Measurements from ENCODE around the gene BMP4. TPM values are rescaled to one million over a fixed set of nuclear protein-coding genes. Genes with fewer than 3 reads are reported as not detected.

Gene BMP4
- total RNA-seq, 1 donor from 2014 or later = 36.4 TPM

- Mint-ChIP-seq H3K4me1 (ENCODE audit: unreplicated experiment) (peaks cover 28% of the 10 kb centered on the region), H3K36me3 (peaks cover 24% of the 10 kb centered on the region), H3K27ac (peak overlapping the region; percentile 69), H3K27me3 (peaks cover 80% of the 10 kb centered on the region), H3K4me3 (peak overlapping the region; percentile 94), H3K9me3 (no peaks in the 10 kb centered on the region)
- TF ChIP-seq CTCF (conservative IDR thresholded peaks at IDR 0.05) = no peak
- no peak for DNase-seq (ENCODE audit: extremely low spot score, unreplicated experiment)
These were observed 4.9 kb downstream of the BMP4 start for GRCh38 chr14:53951627-53952303.

GRCh38 chr14:53951243-53951626, 5.4 kb downstream of the BMP4 start:
- no peaks in the 10 kb centered on the region for H3K9me3 Mint-ChIP-seq

GRCh38 chr14:53950031-53950793, 6.4 kb downstream of the BMP4 start:
- Mint-ChIP-seq H3K4me1 (ENCODE audit: unreplicated experiment) (peaks cover 23% of the 10 kb centered on the region), H3K27ac (no peak overlapping the region), H3K9me3 (no peaks in the 10 kb centered on the region), H3K36me3 (peaks cover 24% of the 10 kb centered on the region), H3K27me3 (peaks cover 78% of the 10 kb centered on the region), H3K4me3 (peak overlapping the region; percentile 94)
- no peak for TF ChIP-seq CTCF (conservative IDR thresholded peaks at IDR 0.05)
- no peak for DNase-seq (ENCODE audit: extremely low spot score, unreplicated experiment)

More at GRCh38 chr14:53951243-53951626, 5.4 kb downstream of the BMP4 start:
- H3K27me3 Mint-ChIP-seq = peaks cover 79% of the 10 kb centered on the region
- no peak for TF ChIP-seq CTCF (conservative IDR thresholded peaks at IDR 0.05)
- peaks cover 24% of the 10 kb centered on the region for H3K36me3 Mint-ChIP-seq
- peaks cover 26% of the 10 kb centered on the region for H3K4me1 Mint-ChIP-seq (ENCODE audit: unreplicated experiment)
- no peak overlapping the region for H3K27ac Mint-ChIP-seq
- H3K4me3 Mint-ChIP-seq = peak overlapping the region; percentile 94
- no peak for DNase-seq (ENCODE audit: extremely low spot score, unreplicated experiment)

GRCh38 chr14:53949201-53949600, 7.4 kb downstream of the BMP4 start:
- Mint-ChIP-seq H3K9me3 (no peaks in the 10 kb centered on the region), H3K4me1 (ENCODE audit: unreplicated experiment) (peaks cover 23% of the 10 kb centered on the region), H3K4me3 (peak overlapping the region; percentile 51), H3K27ac (no peak overlapping the region), H3K36me3 (peaks cover 24% of the 10 kb centered on the region), H3K27me3 (peaks cover 78% of the 10 kb centered on the region)
- no peak for DNase-seq (ENCODE audit: extremely low spot score, unreplicated experiment)
- TF ChIP-seq CTCF (conservative IDR thresholded peaks at IDR 0.05) = no peak

- peaks cover 74% of the 10 kb centered on the region for H3K27me3 Mint-ChIP-seq
- peaks cover 28% of the 10 kb centered on the region for H3K4me1 Mint-ChIP-seq (ENCODE audit: unreplicated experiment)
- no peak overlapping the region for H3K27ac Mint-ChIP-seq
These were observed 8.3 kb downstream of the BMP4 start for GRCh38 chr14:53948205-53948884.

More at GRCh38 chr14:53948205-53948884, 8.3 kb downstream of the BMP4 start:
- H3K36me3 Mint-ChIP-seq = peaks cover 24% of the 10 kb centered on the region
- H3K4me3 Mint-ChIP-seq = no peak overlapping the region
- TF ChIP-seq CTCF (conservative IDR thresholded peaks at IDR 0.05) = no peak
- no peaks in the 10 kb centered on the region for H3K9me3 Mint-ChIP-seq
- DNase-seq (ENCODE audit: extremely low spot score, unreplicated experiment) = no peak

Measured in type B pancreatic cell (in vitro differentiated cells).